Breast epithelium (tissue), 3 donors: Measurements from ENCODE around the gene CD200R1L.

Experiments
- CTCF ChIP-seq, 3 donors: fragments of 450-650 bp; IDR thresholded peaks; one replicate each; pipeline ENCODE4 v1.5.1; 2016 to 2017; ENCODE audit warnings: antibody characterized with exemption in 3 of 3, mild to moderate bottlenecking in 3 of 3, moderate library complexity in 3 of 3
- POLR2AphosphoS5 ChIP-seq, 3 donors: sonication (generic); formaldehyde crosslinking; IDR thresholded peaks; one replicate each; pipeline ENCODE4 v1.6.1; 2017; ENCODE audit warnings: antibody characterized with exemption in 3 of 3

- TF ChIP-seq CTCF (IDR thresholded peaks at IDR 0.05) (no peak), POLR2AphosphoS5 (IDR thresholded peaks at IDR 0.05) (no peak)
Measured at GRCh38 chr3:112881891-112882290, 35.2 kb upstream of the CD200R1L start.
